Limb (tissue), 2 donors: ENCODE results near the gene UBE2C.
"Not testable (repeated sequence)": the region's sequence is repeated elsewhere in the genome, so short reads cannot be mapped to it uniquely, and the experiment has no call there.

Source experiments
- DNase-seq, 2 donors: peaks; one replicate each; pipeline ENCODE4 v3.0.0-alpha.2; 2016; ENCODE audit errors: extremely low spot score in 2 of 2

UBE2C gene

DNA sequence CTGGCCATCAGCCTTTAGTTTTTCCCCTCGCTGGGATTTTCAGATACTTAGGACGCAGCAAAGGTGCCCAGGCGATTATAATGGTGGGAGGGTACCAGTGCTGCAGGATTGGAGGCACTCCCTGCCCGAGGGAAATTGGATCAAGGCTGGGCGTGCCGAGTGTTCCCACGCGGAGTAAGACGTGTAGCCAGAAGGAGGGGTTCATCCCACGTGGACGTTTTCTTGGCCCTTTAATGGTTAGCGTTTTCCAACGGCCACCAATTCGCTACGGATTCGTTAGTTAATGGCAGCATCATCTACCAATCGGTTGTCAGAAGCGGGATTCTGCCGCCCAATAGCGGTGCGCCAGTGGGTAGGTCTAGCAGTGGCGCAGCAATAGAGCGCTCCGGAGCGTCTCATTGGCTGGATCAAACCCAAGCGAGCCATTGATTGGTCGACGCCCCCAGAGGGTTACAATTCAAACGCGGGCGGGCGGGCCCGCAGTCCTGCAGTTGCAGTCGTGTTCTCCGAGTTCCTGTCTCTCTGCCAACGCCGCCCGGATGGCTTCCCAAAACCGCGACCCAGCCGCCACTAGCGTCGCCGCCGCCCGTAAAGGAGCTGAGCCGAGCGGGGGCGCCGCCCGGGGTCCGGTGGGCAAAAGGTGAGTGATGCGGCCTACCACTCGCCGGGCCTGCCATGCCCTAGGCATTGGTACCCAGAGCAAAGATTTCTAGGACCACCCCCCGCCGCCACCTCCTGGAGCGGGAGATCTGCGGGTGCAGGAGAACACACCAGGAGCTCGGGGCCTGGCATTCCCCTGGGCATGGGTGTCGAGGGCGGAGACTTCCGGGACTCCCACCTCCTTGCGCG lies at the start of gene UBE2C:
UBE2C (plus strand) TSS at position 488 of the 849 bp plus-strand sequence; CDS start at position 540, 52 bp downstream.
- DNase-seq = peak; percentile 96 to 99

- DNase-seq = not testable (repeated sequence)
These were observed 47.7 kb upstream of the UBE2C start for GRCh38 chr20:45764618-45765282.

GRCh38 chr20:45765307-45765875 lies 47.1 kb upstream of the UBE2C start:
- no peak for DNase-seq

- DNase-seq = no peak
These were observed 46.5 kb upstream of the UBE2C start for GRCh38 chr20:45765980-45766379.

- no peak for DNase-seq
These were observed 44.0 kb upstream of the UBE2C start for GRCh38 chr20:45768479-45768878.

GRCh38 chr20:45771182-45771759 lies 41.2 kb upstream of the UBE2C start:
- DNase-seq = peak; percentile 85 to 86

DNA sequence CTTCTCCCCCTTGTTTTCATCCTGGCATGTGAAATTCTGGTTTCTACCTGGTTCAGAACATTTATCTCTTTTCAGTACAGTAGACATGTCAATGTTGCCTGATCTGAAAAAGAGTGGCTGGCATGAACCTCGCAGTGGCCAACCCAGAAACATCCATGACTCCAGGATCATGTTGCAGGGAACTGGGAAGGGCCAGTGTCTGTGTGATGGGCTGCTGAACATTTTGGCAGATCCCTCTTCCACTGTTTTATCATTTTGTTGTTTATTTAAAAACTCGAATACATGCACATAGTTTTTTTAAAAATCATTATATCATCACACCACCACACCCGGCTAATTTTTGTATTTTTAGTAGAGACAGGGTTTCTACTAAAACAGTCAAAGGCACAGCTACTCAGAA lies 39.8 kb upstream of the UBE2C start:
- no peak for DNase-seq

- DNase-seq = no peak
These were observed 37.5 kb upstream of the UBE2C start for GRCh38 chr20:45774945-45775344.

DNA sequence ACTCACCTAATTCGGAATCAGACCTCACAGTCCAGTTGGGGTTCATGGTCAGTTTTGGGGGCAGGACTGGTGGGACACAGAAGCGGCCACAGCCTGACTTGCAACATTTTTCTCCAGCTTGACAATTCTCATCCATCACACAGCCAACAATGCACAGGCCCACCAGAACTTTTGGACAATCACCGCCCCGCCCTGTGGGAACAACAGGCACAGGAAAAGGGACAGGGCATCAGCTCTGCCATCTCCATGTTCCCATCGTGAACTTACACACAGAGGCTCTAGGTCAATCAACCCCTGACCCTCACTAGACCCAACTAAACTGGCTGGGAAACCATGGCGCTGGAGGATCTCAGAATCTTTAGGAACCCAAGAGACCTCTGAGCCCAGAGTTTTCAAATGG lies 37.0 kb upstream of the UBE2C start:
- no peak for DNase-seq

DNA sequence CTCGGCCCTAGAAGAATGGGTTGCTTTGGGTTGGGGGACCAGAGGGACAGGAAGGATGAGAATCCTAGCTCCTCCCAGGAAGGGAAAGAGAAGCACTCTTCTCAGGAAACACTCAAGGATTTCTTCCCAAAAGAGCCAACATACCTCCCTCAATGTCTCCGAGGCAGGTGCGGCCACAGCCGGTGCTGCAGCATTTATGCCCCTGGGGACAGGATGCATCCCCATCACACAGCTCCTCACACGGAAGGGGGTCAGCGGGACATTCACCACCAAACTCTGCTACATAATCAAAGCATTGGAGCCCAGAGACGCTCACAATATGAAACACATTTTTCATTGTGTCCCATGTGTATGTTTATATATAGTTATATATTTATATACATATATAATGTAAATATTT lies 35.5 kb upstream of the UBE2C start:
- no peak for DNase-seq

GRCh38 chr20:45779011-45779915 lies 33.2 kb upstream of the UBE2C start:
- DNase-seq = peak; percentile 75 to 82

- no peak for DNase-seq
These were observed 32.3 kb upstream of the UBE2C start for GRCh38 chr20:45780159-45780558.

DNA sequence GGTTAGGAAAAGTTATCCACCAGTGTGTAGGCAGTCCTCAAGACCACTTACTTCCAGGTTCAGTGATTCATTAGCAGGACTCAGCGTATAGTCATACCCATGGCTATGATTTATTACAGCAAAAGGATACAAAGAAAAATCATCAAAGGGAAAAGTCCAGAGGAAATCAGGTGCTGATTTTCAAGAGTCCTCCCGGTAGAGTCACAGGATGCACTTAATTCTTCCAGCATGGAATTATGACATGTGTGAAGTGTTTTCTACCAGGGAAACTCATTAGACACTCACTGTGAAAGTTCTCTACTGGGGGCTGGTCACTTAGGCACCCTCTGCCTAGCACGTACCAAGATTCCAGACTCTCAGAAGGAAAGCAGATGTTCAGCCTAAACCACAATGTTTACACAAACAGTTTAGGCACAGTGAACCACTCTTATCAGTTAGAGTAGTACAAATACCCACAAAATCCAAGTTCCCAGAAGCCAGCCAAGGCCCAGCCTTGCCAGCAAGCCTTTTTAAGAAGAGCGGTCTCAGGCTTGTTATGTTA lies 31.0 kb upstream of the UBE2C start:
- DNase-seq = no peak

GRCh38 chr20:45782890-45783289 lies 29.6 kb upstream of the UBE2C start:
- DNase-seq = no peak

DNA sequence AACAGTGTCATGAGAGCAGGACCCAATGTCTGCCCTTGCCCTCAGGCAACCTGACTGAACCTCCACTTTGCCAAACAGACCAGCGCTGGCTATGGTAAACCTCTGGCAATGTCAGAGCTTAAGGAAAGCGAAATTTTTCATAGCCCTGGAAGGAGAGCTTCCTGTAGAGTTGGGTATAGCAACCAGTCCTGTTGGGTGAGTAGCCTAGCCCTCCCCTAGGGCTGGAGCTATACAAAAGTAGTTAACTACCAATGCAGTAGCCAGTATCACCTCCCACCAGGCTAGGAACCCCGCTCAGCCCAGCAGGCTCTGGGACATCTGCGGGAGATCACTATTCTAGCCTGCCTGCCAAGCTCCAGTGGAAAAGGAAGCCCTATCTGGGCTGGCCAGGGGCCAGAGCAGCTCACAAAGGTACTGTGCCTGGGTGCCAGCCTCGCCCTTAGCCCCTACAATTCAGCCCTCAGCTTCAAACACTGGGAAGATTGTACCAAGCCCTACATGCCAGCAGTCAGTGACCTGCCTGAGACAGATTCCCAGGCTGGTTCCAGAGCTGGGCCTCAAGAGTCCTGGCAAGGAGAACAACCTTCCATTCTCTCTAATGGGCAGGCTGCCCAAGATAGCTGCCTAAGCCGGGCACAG lies 28.7 kb upstream of the UBE2C start:
- no peak for DNase-seq

GRCh38 chr20:45788351-45788750 lies 24.1 kb upstream of the UBE2C start:
- no peak for DNase-seq

GRCh38 chr20:45792317-45793118 lies 19.9 kb upstream of the UBE2C start:
- no peak for DNase-seq

DNA sequence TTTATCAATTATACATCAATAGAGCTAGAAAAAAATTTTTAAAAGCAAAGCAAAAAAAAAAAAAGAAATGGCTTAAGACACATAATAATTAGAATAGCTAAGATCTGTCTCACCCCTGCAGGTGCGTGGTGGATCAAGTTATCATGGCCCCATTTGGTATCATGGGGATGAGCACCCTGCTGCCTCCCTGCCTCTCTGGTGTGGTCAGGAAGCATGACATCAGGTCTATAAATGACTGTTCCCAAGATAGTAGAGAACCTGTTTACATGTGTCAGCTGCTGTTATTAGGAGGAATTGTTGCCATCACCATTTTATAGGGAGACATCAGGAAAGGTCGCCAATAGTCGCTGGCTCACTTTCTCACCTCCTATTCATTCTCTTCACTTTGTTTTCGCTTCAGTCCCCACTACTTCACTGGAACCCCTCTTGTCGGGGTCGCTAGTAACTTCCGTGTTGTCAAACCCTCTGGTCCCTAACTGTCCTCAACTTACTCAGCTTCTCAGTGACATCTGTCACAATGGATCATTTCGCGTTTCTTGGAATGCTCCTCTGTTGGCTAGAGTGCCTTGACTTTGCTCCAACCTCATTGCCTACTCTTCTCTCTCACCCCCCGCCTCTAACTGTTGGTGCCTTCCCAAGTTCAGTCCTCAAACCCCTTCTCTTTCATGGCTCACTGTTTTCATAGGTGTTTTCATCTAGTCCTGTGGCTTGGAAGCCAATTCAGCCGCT lies 15.9 kb upstream of the UBE2C start:
- no peak for DNase-seq

- DNase-seq = not testable (repeated sequence)
These were observed 14.9 kb upstream of the UBE2C start for GRCh38 chr20:45797510-45797909.
